GM12892 (cell line): ENCODE data around the gene ZDHHC11B.
"Not testable (repeated sequence)": the region's sequence is repeated elsewhere in the genome, so short reads cannot be mapped to it uniquely, and the experiment has no call there.

Experiments
- POLR2A ChIP-seq: IDR thresholded peaks from 2 replicates; pipeline ENCODE4 v1.6.1; 2011; ENCODE audit warnings: low read depth, low read length, control low read depth
- POLR2AphosphoS5 ChIP-seq: IDR thresholded peaks from 2 replicates; pipeline ENCODE4 v1.6.1; 2011; ENCODE audit warnings: low read depth, low read length, control low read depth

GRCh38 chr5:783881-784427 lies 575 bp downstream of the ZDHHC11B start:
- TF ChIP-seq POLR2A, POLR2AphosphoS5: not testable (repeated sequence)
